HEK293T (cell line): ENCODE measurements around the gene GGA1.

ENCODE experiments used
- ARNT ChIP-seq: fragments of 450-650 bp; IDR thresholded peaks from 2 replicates; pipeline ENCODE4 v1.6.1; 2017; ENCODE audit warnings: mild to moderate bottlenecking
- BHLHE40 ChIP-seq: fragments of 450-650 bp; IDR thresholded peaks from 2 replicates; pipeline ENCODE4 v1.6.1; 2016; ENCODE audit warnings: mild to moderate bottlenecking, moderate library complexity, borderline replicate concordance
- ELF4 ChIP-seq: fragments of 450-650 bp; IDR thresholded peaks from 2 replicates; pipeline ENCODE4 v1.6.1; 2017; ENCODE audit warnings: antibody characterized with exemption
- SP1 ChIP-seq: fragments of 450-650 bp; IDR thresholded peaks from 2 replicates; pipeline ENCODE4 v1.6.1; 2017

- no peak for TF ChIP-seq SP1
- TF ChIP-seq ARNT: no peak
- TF ChIP-seq BHLHE40: no peak
- TF ChIP-seq ELF4: no peak
Measured at GRCh38 chr22:37623075-37624016, 14.7 kb downstream of the GGA1 start.
